Karpas-422 (cell line): ENCODE results near the gene EIF1AD. TPM values are rescaled to one million over a fixed set of nuclear protein-coding genes. Genes with fewer than 3 reads are reported as not detected.

Experiments
- DNase-seq: peaks from one replicate; pipeline ENCODE4 v3.0.0-alpha.2; 2015
- H2AFZ ChIP-seq: fragments of 200-600 bp; sonication (generic); 2 replicates; pipeline ENCODE4 v1.6.1; 2014; ENCODE audit warnings: antibody characterized with exemption, low read length, mixed read lengths
- H3K27ac ChIP-seq: fragments of 200-600 bp; sonication (generic); 2 replicates; pipeline ENCODE4 v1.5.1; 2014; ENCODE audit warnings: mild to moderate bottlenecking, low read length, moderate library complexity
- H3K27me3 ChIP-seq: fragments of 200-600 bp; sonication (generic); 2 replicates; pipeline ENCODE4 v1.6.1; 2014; ENCODE audit warnings: low read length, mixed read lengths
- H3K36me3 ChIP-seq: fragments of 200-600 bp; sonication (generic); 2 replicates; pipeline ENCODE4 v1.6.1; 2014; ENCODE audit warnings: low read length, mixed read lengths; ENCODE audit not compliant: insufficient read depth
- H3K4me1 ChIP-seq: fragments of 200-600 bp; sonication (generic); 2 replicates; pipeline ENCODE4 v1.6.1; 2014; ENCODE audit warnings: mild to moderate bottlenecking, low read length, mixed read lengths
- H3K4me2 ChIP-seq: fragments of 200-600 bp; sonication (generic); 2 replicates; pipeline ENCODE4 v1.6.1; 2014; ENCODE audit warnings: low read length, low read depth, mild to moderate bottlenecking; ENCODE audit not compliant: poor library complexity, severe bottlenecking
- H3K4me3 ChIP-seq: fragments of 200-600 bp; sonication (generic); 2 replicates; pipeline ENCODE4 v1.5.1; 2014; ENCODE audit warnings: mild to moderate bottlenecking, antibody characterized with exemption, low read length, mixed read lengths
- H3K79me2 ChIP-seq: fragments of 200-600 bp; sonication (generic); 2 replicates; pipeline ENCODE4 v1.6.1; 2014; ENCODE audit warnings: mild to moderate bottlenecking, low read length, mixed read lengths
- H3K9ac ChIP-seq: fragments of 200-600 bp; sonication (generic); 2 replicates; pipeline ENCODE4 v1.6.0; 2014; ENCODE audit warnings: low read length
- H3K9me2 ChIP-seq: fragments of 200-600 bp; sonication (generic), shearing (Covaris generic); replicated peaks from 2 replicates; pipeline ENCODE4 v1.6.0; 2014; ENCODE audit warnings: mild to moderate bottlenecking, low read length, moderate library complexity; ENCODE audit not compliant: insufficient read depth
- H3K9me3 ChIP-seq: fragments of 300-700, 200-600 bp; sonication (generic); 2 replicates; pipeline ENCODE4 v1.6.1; 2014; ENCODE audit warnings: low read length, mixed read lengths
- H4K20me1 ChIP-seq: fragments of 200-600 bp; sonication (generic); 2 replicates; pipeline ENCODE4 v1.6.1; 2014; ENCODE audit warnings: mild to moderate bottlenecking, antibody characterized with exemption, low read length, low read depth; ENCODE audit not compliant: insufficient read depth
- total RNA-seq: library from RNA; depleted of rRNA; stranded (reverse); fragments of >200 nt; shearing (Covaris generic); gene quantifications from 2 replicates; pipeline ENCODE4 v1.2.3, GENCODE V29; 2014; ENCODE audit warnings: low replicate concordance; rRNA removed

The EIF1AD gene
- total RNA-seq, result 39.4 and 57.0 TPM in 2 replicates

- H3K79me2 ChIP-seq, result peaks cover 40% of the 10 kb centered on the region
- 0 out of 2 replicates have a peak within 1 kb of the TSS, but pooled peaks have one; percentile 68 for H2AFZ ChIP-seq
- peak within 1 kb of the TSS; percentile 89 for H3K4me2 ChIP-seq
- H3K9me3 ChIP-seq, result no peaks in the 10 kb centered on the region
- H3K9me2 ChIP-seq, result no peaks in the 10 kb centered on the region
- DNase-seq, result peak; percentile 99
- H3K9ac ChIP-seq, result peak within 1 kb of the TSS; percentile 94
- peak within 1 kb of the TSS; percentile 95 for H3K4me3 ChIP-seq
- peaks cover 40% of the 10 kb centered on the region for H3K36me3 ChIP-seq
- peaks cover 23% of the 10 kb centered on the region for H4K20me1 ChIP-seq
- no peaks in the 10 kb centered on the region for H3K27me3 ChIP-seq
- H3K4me1 ChIP-seq, result peaks cover 27% of the 10 kb centered on the region
- peak within 1 kb of the TSS; percentile 84 for H3K27ac ChIP-seq
Measured at GRCh38 chr11:66001942-66002647, at the start of gene EIF1AD, which contains the start of gene BANF1. EIF1AD (minus strand) TSS chr11:66002157; CDS start chr11:66000389, 1,768 bp downstream. BANF1 (plus strand) TSS chr11:66002503; CDS start chr11:66003251, 748 bp downstream.

- no peaks in the 10 kb centered on the region for H3K9me3 ChIP-seq
- H3K9ac ChIP-seq, result peak overlapping the region; percentile 75
- H3K4me2 ChIP-seq, result peak overlapping the region; percentile 85
- H4K20me1 ChIP-seq, result peaks cover 12% of the 10 kb centered on the region
- H3K79me2 ChIP-seq, result peaks cover 37% of the 10 kb centered on the region
- peak overlapping the region; percentile 60 for H3K27ac ChIP-seq
- H3K27me3 ChIP-seq, result no peaks in the 10 kb centered on the region
- H3K36me3 ChIP-seq, result peaks cover 24% of the 10 kb centered on the region; the same call in 1 of the 2 replicates
- H3K4me3 ChIP-seq, result peak overlapping the region; percentile 98
- no peaks in the 10 kb centered on the region for H3K9me2 ChIP-seq
- peak; percentile 52 for DNase-seq
- peak overlapping the region; percentile 33; the same call in 1 of the 2 replicates for H2AFZ ChIP-seq
- H3K4me1 ChIP-seq, result peaks cover 26% of the 10 kb centered on the region
Measured at GRCh38 chr11:66051371-66051765, 49.4 kb upstream of the EIF1AD start.

- no peaks in the 10 kb centered on the region for H3K9me2 ChIP-seq
- H3K4me3 ChIP-seq, result peak overlapping the region; percentile 98
- peaks cover 34% of the 10 kb centered on the region for H3K79me2 ChIP-seq
- H3K9ac ChIP-seq, result peak overlapping the region; percentile 75
- peak overlapping the region; percentile 33; the same call in 1 of the 2 replicates for H2AFZ ChIP-seq
- H3K9me3 ChIP-seq, result no peaks in the 10 kb centered on the region
- no peaks in the 10 kb centered on the region for H3K27me3 ChIP-seq
- H3K27ac ChIP-seq, result no peak overlapping the region
- DNase-seq, result no peak
- H4K20me1 ChIP-seq, result peaks cover 12% of the 10 kb centered on the region
- peaks cover 20% of the 10 kb centered on the region; the same call in 1 of the 2 replicates for H3K36me3 ChIP-seq
- H3K4me1 ChIP-seq, result peaks cover 28% of the 10 kb centered on the region
- peak overlapping the region; percentile 85 for H3K4me2 ChIP-seq
Measured at GRCh38 chr11:66050581-66051231, 48.7 kb upstream of the EIF1AD start.

- Histone ChIP-seq H3K9me3 (no peaks in the 10 kb centered on the region), H3K79me2 (peaks cover 16% of the 10 kb centered on the region), H2AFZ (no peak within 1 kb of the TSS), H3K9ac (peak within 1 kb of the TSS; percentile 9; the same call in 1 of the 2 replicates), H3K27ac (no peak within 1 kb of the TSS), H3K36me3 (peaks cover 5% of the 10 kb centered on the region; the same call in 1 of the 2 replicates), H3K27me3 (no peaks in the 10 kb centered on the region), H3K4me3 (no peak within 1 kb of the TSS), H4K20me1 (peaks cover 9% of the 10 kb centered on the region), H3K4me2 (no peak within 1 kb of the TSS), H3K9me2 (no peaks in the 10 kb centered on the region), H3K4me1 (peaks cover 43% of the 10 kb centered on the region)
- no peak for DNase-seq
Measured at GRCh38 chr11:66048547-66049323, 46.8 kb upstream of the EIF1AD start, which contains the start of gene GAL3ST3. GAL3ST3 (minus strand) TSS chr11:66049161; CDS start chr11:66045415, 3,746 bp downstream.

- H2AFZ ChIP-seq, result no peak overlapping the region
- H3K9me3 ChIP-seq, result no peaks in the 10 kb centered on the region
- H3K27ac ChIP-seq, result no peak overlapping the region
- no peaks in the 10 kb centered on the region for H3K27me3 ChIP-seq
- H3K36me3 ChIP-seq, result no peaks in the 10 kb centered on the region
- H3K9ac ChIP-seq, result peak overlapping the region; percentile 9; the same call in 1 of the 2 replicates
- DNase-seq, result no peak
- H3K4me3 ChIP-seq, result no peak overlapping the region
- no peak overlapping the region for H3K4me2 ChIP-seq
- peaks cover 34% of the 10 kb centered on the region for H3K4me1 ChIP-seq
- H3K9me2 ChIP-seq, result no peaks in the 10 kb centered on the region
- H3K79me2 ChIP-seq, result peaks cover 6% of the 10 kb centered on the region
- peaks cover 3% of the 10 kb centered on the region; the same call in 1 of the 2 replicates for H4K20me1 ChIP-seq
Measured at GRCh38 chr11:66047541-66048365, 45.8 kb upstream of the EIF1AD start.

- H3K4me3 ChIP-seq, result no peak overlapping the region
- no peaks in the 10 kb centered on the region for H3K9me3 ChIP-seq
- H3K36me3 ChIP-seq, result no peaks in the 10 kb centered on the region
- no peaks in the 10 kb centered on the region for H3K27me3 ChIP-seq
- peaks cover 34% of the 10 kb centered on the region for H3K4me1 ChIP-seq
- no peak for DNase-seq
- H3K9ac ChIP-seq, result no peak overlapping the region
- no peaks in the 10 kb centered on the region for H3K79me2 ChIP-seq
- H4K20me1 ChIP-seq, result no peaks in the 10 kb centered on the region
- H3K27ac ChIP-seq, result no peak overlapping the region
- H3K4me2 ChIP-seq, result no peak overlapping the region
- no peaks in the 10 kb centered on the region for H3K9me2 ChIP-seq
- no peak overlapping the region for H2AFZ ChIP-seq
Measured at GRCh38 chr11:66046901-66047300, 44.9 kb upstream of the EIF1AD start.

- peak overlapping the region; percentile 62 for H3K4me2 ChIP-seq
- peak; percentile 95 for DNase-seq
- peak overlapping the region; percentile 93 for H2AFZ ChIP-seq
Measured at GRCh38 chr11:66045177-66045639, 43.3 kb upstream of the EIF1AD start.

More at GRCh38 chr11:66045177-66045639, 43.3 kb upstream of the EIF1AD start:
- Histone ChIP-seq H3K4me3 (peak overlapping the region; percentile 59; the same call in 1 of the 2 replicates), H3K9me2 (no peaks in the 10 kb centered on the region), H3K27me3 (no peaks in the 10 kb centered on the region), H3K79me2 (no peaks in the 10 kb centered on the region), H4K20me1 (no peaks in the 10 kb centered on the region), H3K4me1 (peaks cover 22% of the 10 kb centered on the region), H3K9me3 (no peaks in the 10 kb centered on the region), H3K9ac (peak overlapping the region; percentile 57), H3K27ac (no peak overlapping the region), H3K36me3 (no peaks in the 10 kb centered on the region)
